Stimulated activated naive CD4-positive, alpha-beta T cell treated with Interleukin-2 at 50 U/mL for 16 hours (primary cell): ENCODE measurements around the gene FAAH.

Source experiments
- DNase-seq: peaks from one replicate; lab custom pipeline; 2025; lab: John Stamatoyannopoulos, UW

FAAH gene

GRCh38 chr1:46449223-46450159 lies 55.4 kb downstream of the FAAH start:
- DNase-seq: no peak

GRCh38 chr1:46450160-46450517 lies 56.0 kb downstream of the FAAH start:
- no peak for DNase-seq

- DNase-seq: no peak
Measured at GRCh38 chr1:46451948-46452930, 58.1 kb downstream of the FAAH start.

GRCh38 chr1:46452931-46453325 lies 58.8 kb downstream of the FAAH start:
- no peak for DNase-seq

GRCh38 chr1:46453449-46453848 lies 59.3 kb downstream of the FAAH start:
- DNase-seq: no peak

GRCh38 chr1:46455951-46456350 lies 61.8 kb downstream of the FAAH start:
- DNase-seq: no peak

GRCh38 chr1:46456411-46456963 lies 62.4 kb downstream of the FAAH start:
- no peak for DNase-seq

- DNase-seq: no peak
Measured at GRCh38 chr1:46457178-46457577, 63.1 kb downstream of the FAAH start.

- DNase-seq: no peak
Measured at GRCh38 chr1:46458190-46458589, 64.1 kb downstream of the FAAH start.

GRCh38 chr1:46458846-46459245 lies 64.7 kb downstream of the FAAH start:
- DNase-seq: no peak

- DNase-seq: no peak
Measured at GRCh38 chr1:46459315-46459714, 65.2 kb downstream of the FAAH start.

GRCh38 chr1:46461017-46461808 lies 67.1 kb downstream of the FAAH start:
- no peak for DNase-seq

GRCh38 chr1:46461809-46462448 lies 67.8 kb downstream of the FAAH start:
- DNase-seq: no peak
